PC-3 (cell line): ENCODE measurements around the gene TAPBPL. TPM values are rescaled to one million over a fixed set of nuclear protein-coding genes. Genes with fewer than 3 reads are reported as not detected.

Experiments
- ATAC-seq: fragments of 200-7000 bp; cut with Tn5 transposase; 2 replicates; pipeline ENCODE4 v1.9.1; 2020; ENCODE audit warnings: mild to moderate bottlenecking, moderate library complexity
- BruUV-seq: library from RNA; stranded (reverse); fragments of 400-500 nt; replicated peaks from 2 replicates; lab custom pipeline; 2021; lab: Mats Ljungman, UMichigan
- CTCF ChIA-PET: fragments of 300-600 bp; sonication (Branson Sonifier 250); formaldehyde crosslinking; loops from one replicate; lab custom pipeline; 2022; ENCODE audit warnings: antibody characterized with exemption; lab: Charles Lee
- POLR2A ChIA-PET: fragments of 300-600 bp; sonication (Branson Sonifier 250); formaldehyde crosslinking; loops from one replicate; lab custom pipeline; 2022; ENCODE audit warnings: antibody characterized with exemption; ENCODE audit not compliant: unreplicated experiment; lab: Charles Lee
- DNase-seq: peaks from one replicate; pipeline ENCODE4 v3.0.0-alpha.2; 2015
- H2AFZ ChIP-seq: fragments of 300-600 bp; sonication (generic); 2 replicates; pipeline ENCODE4 v1.6.0; 2016; ENCODE audit warnings: antibody characterized with exemption, low read length
- H3F3A ChIP-seq: fragments of 300-600 bp; sonication (generic); one replicate; pipeline ENCODE4 v1.6.0; 2017; ENCODE audit warnings: antibody characterized with exemption, low read length, control low read depth, mild to moderate bottlenecking; ENCODE audit not compliant: unreplicated experiment
- H3K27ac ChIP-seq: fragments of 300-600 bp; sonication (generic); 2 replicates; pipeline ENCODE4 v1.5.1; 2016; ENCODE audit warnings: mild to moderate bottlenecking, low read length
- H3K27me3 ChIP-seq: fragments of 300-600 bp; sonication (generic); 2 replicates; pipeline ENCODE4 v1.6.1; 2016; ENCODE audit warnings: low read length, mixed read lengths
- H3K36me3 ChIP-seq: fragments of 300-600 bp; sonication (generic); 2 replicates; pipeline ENCODE4 v1.6.1; 2016; ENCODE audit warnings: low read depth, mixed run types, low read length, mixed read lengths
- H3K4me1 ChIP-seq: fragments of 300-600 bp; sonication (generic); 2 replicates; pipeline ENCODE4 v1.5.1; 2016; ENCODE audit warnings: low read length; ENCODE audit not compliant: insufficient read depth
- H3K4me2 ChIP-seq: fragments of 300-600 bp; sonication (generic); 2 replicates; pipeline ENCODE4 v1.6.0; 2016; ENCODE audit warnings: low read length
- H3K4me3 ChIP-seq: fragments of 300-600 bp; sonication (generic); 2 replicates; pipeline ENCODE4 v1.5.1; 2016; ENCODE audit warnings: mild to moderate bottlenecking, low read length, mixed read lengths
- H3K79me2 ChIP-seq: fragments of 300-600 bp; sonication (generic); 2 replicates; pipeline ENCODE4 v1.6.1; 2017; ENCODE audit warnings: low read length, mixed read lengths
- H3K9ac ChIP-seq: fragments of 300-600 bp; sonication (generic); 2 replicates; pipeline ENCODE4 v1.6.0; 2016; ENCODE audit warnings: mild to moderate bottlenecking, low read length
- H3K9me2 ChIP-seq: fragments of 300-600 bp; sonication (generic); replicated peaks from 2 replicates; pipeline ENCODE4 v1.6.1; 2016; ENCODE audit warnings: mixed run types, low read length, mixed read lengths
- H3K9me3 ChIP-seq: fragments of 300-600 bp; sonication (generic); 2 replicates; pipeline ENCODE4 v1.6.1; 2016; ENCODE audit warnings: low read length, mixed read lengths
- H4K20me1 ChIP-seq: fragments of 300-600 bp; sonication (generic); 2 replicates; pipeline ENCODE4 v1.6.1; 2016; ENCODE audit warnings: low read length, mixed read lengths
- CTCF ChIP-seq: fragments of 300-600 bp; sonication (generic); conservative IDR thresholded peaks from 2 replicates; pipeline ENCODE4 v1.5.1; 2017; ENCODE audit warnings: antibody characterized with exemption, low read depth, mild to moderate bottlenecking, low read length
- EZH2 ChIP-seq: fragments of 300-600 bp; sonication (generic); IDR thresholded peaks from one replicate; pipeline ENCODE4 v1.6.1; 2017; ENCODE audit warnings: antibody characterized with exemption, mild to moderate bottlenecking, low read length; ENCODE audit not compliant: unreplicated experiment
- EZH2phosphoT487 ChIP-seq: fragments of 300-600 bp; sonication (generic); IDR thresholded peaks from 2 replicates; pipeline ENCODE4 v1.6.1; 2018; ENCODE audit warnings: mild to moderate bottlenecking, antibody characterized with exemption, low read length, borderline replicate concordance
- intact Hi-C: fragments of 100-400 bp; cut with micrococcal nuclease; formaldehyde crosslinking; loops from 2 replicates; pipeline ENCODE4 v1.9.0; 2023
- total RNA-seq: library from RNA; depleted of rRNA; stranded (reverse); fragments of >200 nt; gene quantifications from 2 replicates; pipeline ENCODE4 v1.2.3, GENCODE V29; 2014

The TAPBPL gene
- total RNA-seq, 1 experiment from 2014 or later = 0.47 TPM

GRCh38 chr12:6405963-6406362 is 45.9 kb upstream of the TAPBPL start:
- no peaks in the 10 kb centered on the region for H3K36me3 ChIP-seq
- DNase-seq (no peak), ATAC-seq (no peak)
- H3F3A ChIP-seq = no peaks in the 10 kb centered on the region
- H4K20me1 ChIP-seq = no peaks in the 10 kb centered on the region
- H3K4me2 ChIP-seq = no peak overlapping the region
- no peaks in the 10 kb centered on the region for H3K27me3 ChIP-seq
- no peak overlapping the region for H3K4me3 ChIP-seq
- ChIA-PET POLR2A (no interaction called here), CTCF (no interaction called here)
- no peak for TF ChIP-seq EZH2
- no peak for TF ChIP-seq CTCF
- TF ChIP-seq EZH2phosphoT487 = no peak
- H3K9me3 ChIP-seq = no peaks in the 10 kb centered on the region
- no TSS peak for BruUV-seq
- no peaks in the 10 kb centered on the region for H3K9me2 ChIP-seq
- H3K9ac ChIP-seq = no peak overlapping the region
- H2AFZ ChIP-seq = no peak overlapping the region
- H3K4me1 ChIP-seq = no peaks in the 10 kb centered on the region
- no peak overlapping the region for H3K27ac ChIP-seq
- intact Hi-C loops = no loop called here
- H3K79me2 ChIP-seq = no peaks in the 10 kb centered on the region

- Histone ChIP-seq H3K4me1 (no peaks in the 10 kb centered on the region), H3K4me3 (no peak overlapping the region), H3K79me2 (no peaks in the 10 kb centered on the region), H3F3A (no peaks in the 10 kb centered on the region), H3K9me2 (no peaks in the 10 kb centered on the region), H3K9me3 (no peaks in the 10 kb centered on the region), H3K9ac (no peak overlapping the region), H4K20me1 (no peaks in the 10 kb centered on the region), H3K36me3 (no peaks in the 10 kb centered on the region), H3K4me2 (no peak overlapping the region), H2AFZ (no peak overlapping the region), H3K27ac (no peak overlapping the region), H3K27me3 (no peaks in the 10 kb centered on the region)
- intact Hi-C loops = no loop called here
- POLR2A ChIA-PET = no interaction called here
- DNase-seq = no peak
- BruUV-seq = no TSS peak
- no peak for ATAC-seq
- CTCF ChIA-PET = no interaction called here
- no peak for TF ChIP-seq EZH2phosphoT487
- TF ChIP-seq EZH2 = no peak
- no peak for TF ChIP-seq CTCF
Observed at GRCh38 chr12:6407236-6407954, 44.4 kb upstream of the TAPBPL start.

- no peaks in the 10 kb centered on the region for H3K9me3 ChIP-seq
- DNase-seq (no peak), ATAC-seq (no peak)
- H3K4me2 ChIP-seq = no peak overlapping the region
- peaks cover 15% of the 10 kb centered on the region for H3K4me1 ChIP-seq
- 0 out of 2 replicates have a peak, but pooled peaks cover 3% of the 10 kb centered on the region for H3K36me3 ChIP-seq
- no peak overlapping the region for H2AFZ ChIP-seq
- no TSS peak for BruUV-seq
- no peak for TF ChIP-seq CTCF
- TF ChIP-seq EZH2 = no peak
- TF ChIP-seq EZH2phosphoT487 = no peak
- H4K20me1 ChIP-seq = no peaks in the 10 kb centered on the region
- H3K9me2 ChIP-seq = no peaks in the 10 kb centered on the region
- H3K27me3 ChIP-seq = no peaks in the 10 kb centered on the region
- H3F3A ChIP-seq = no peaks in the 10 kb centered on the region
- intact Hi-C loops = no loop called here
- POLR2A ChIA-PET = no interaction called here
- H3K9ac ChIP-seq = no peak overlapping the region
- H3K4me3 ChIP-seq = no peak overlapping the region
- no peaks in the 10 kb centered on the region for H3K79me2 ChIP-seq
- H3K27ac ChIP-seq = no peak overlapping the region
- CTCF ChIA-PET = no interaction called here
Observed at GRCh38 chr12:6416596-6416995, 35.2 kb upstream of the TAPBPL start.
